CD4-positive, alpha-beta T cell treated with Interleukin-4 for 4 hours (primary cell): ENCODE data around the gene TPRG1L.
A peak's percentile ranks its signal among the peaks of the same experiment; 100 is the strongest.
"Not testable (repeated sequence)": the region's sequence is repeated elsewhere in the genome, so short reads cannot be mapped to it uniquely, and the experiment has no call there.

Experiments
- DNase-seq: peaks from one replicate; pipeline ENCODE4 v3.0.0-alpha.2; 2020

The TPRG1L gene

GRCh38 chr1:3624200-3625136, at the start of gene TPRG1L:
TSS of gene TPRG1L (plus strand) at chr1:3625015. CDS start at chr1:3625073, 58 bp downstream.
- peak; percentile 97 for DNase-seq

- DNase-seq = not testable (repeated sequence)
Observed at GRCh38 chr1:3575515-3575914, 49.3 kb upstream of the TPRG1L start.

GRCh38 chr1:3575993-3576392, 48.8 kb upstream of the TPRG1L start:
- DNase-seq = no peak

- DNase-seq = no peak
Observed at GRCh38 chr1:3577300-3577699, 47.5 kb upstream of the TPRG1L start.

GRCh38 chr1:3577711-3578432, 46.9 kb upstream of the TPRG1L start:
- DNase-seq = no peak

- no peak for DNase-seq
Observed at GRCh38 chr1:3578433-3578805, 46.4 kb upstream of the TPRG1L start.

GRCh38 chr1:3578906-3579305, 45.9 kb upstream of the TPRG1L start:
- no peak for DNase-seq

- no peak for DNase-seq
Observed at GRCh38 chr1:3579626-3580025, 45.2 kb upstream of the TPRG1L start.

GRCh38 chr1:3580231-3580630, 44.6 kb upstream of the TPRG1L start:
- no peak for DNase-seq

GRCh38 chr1:3581296-3582036, 43.3 kb upstream of the TPRG1L start:
- DNase-seq = no peak

- DNase-seq = not testable (repeated sequence)
Observed at GRCh38 chr1:3583751-3584150, 41.1 kb upstream of the TPRG1L start.

- no peak for DNase-seq
Observed at GRCh38 chr1:3584915-3585314, 39.9 kb upstream of the TPRG1L start.

GRCh38 chr1:3585353-3585868, 39.4 kb upstream of the TPRG1L start:
- not testable (repeated sequence) for DNase-seq

- DNase-seq = no peak
Observed at GRCh38 chr1:3585940-3586568, 38.8 kb upstream of the TPRG1L start.

GRCh38 chr1:3586986-3587759, 37.6 kb upstream of the TPRG1L start:
- DNase-seq = no peak

- DNase-seq = no peak
Observed at GRCh38 chr1:3588395-3588794, 36.4 kb upstream of the TPRG1L start.

GRCh38 chr1:3590139-3590763, 34.6 kb upstream of the TPRG1L start:
- no peak for DNase-seq

GRCh38 chr1:3590951-3591865, 33.6 kb upstream of the TPRG1L start:
- no peak for DNase-seq

GRCh38 chr1:3593334-3593733, 31.5 kb upstream of the TPRG1L start:
- DNase-seq = no peak

GRCh38 chr1:3593745-3594144, 31.1 kb upstream of the TPRG1L start:
- DNase-seq = no peak
